Ascending aorta (tissue), 2 donors: ENCODE measurements around the gene XYLT1. TPM values are rescaled to one million over a fixed set of nuclear protein-coding genes. Genes with fewer than 3 reads are reported as not detected.

Source experiments
- DNase-seq, 2 donors: peaks; one replicate each; pipeline ENCODE4 v3.0.0-alpha.2; 2019; ENCODE audit warnings: low spot score in 2 of 2
- H3K27ac ChIP-seq, 2 donors: fragments of 200-600 bp; sonication (generic); one replicate each; pipeline ENCODE4 v1.5.1; 2016 to 2017; ENCODE audit warnings: mild to moderate bottlenecking in 1 of 2
- H3K27me3 ChIP-seq: fragments of 200-600 bp; sonication (generic); one replicate; pipeline ENCODE4 v1.5.1; 2017
- H3K36me3 ChIP-seq, 2 donors: fragments of 200-600 bp; sonication (generic); one replicate each; pipeline ENCODE4 v1.5.1; 2016
- H3K4me1 ChIP-seq, 2 donors: fragments of 200-600 bp; sonication (generic); one replicate each; pipeline ENCODE4 v1.5.1; 2016 to 2017; ENCODE audit warnings: mild to moderate bottlenecking in 1 of 2
- H3K4me3 ChIP-seq, 2 donors: fragments of 200-600 bp; sonication (generic); one replicate each; pipeline ENCODE4 v1.5.1; 2016 to 2017; ENCODE audit warnings: mild to moderate bottlenecking in 1 of 2
- H3K9me3 ChIP-seq, 2 donors: fragments of 200-600 bp; sonication (generic); one replicate each; pipeline ENCODE4 v1.5.1; 2016
- intact Hi-C: fragments of 100-400 bp; cut with DNase I; formaldehyde crosslinking; loops from one replicate; pipeline ENCODE4 v1.15.1; 2023
- total RNA-seq: library from RNA; depleted of rRNA; stranded (reverse); fragments of >200 nt; gene quantifications from one replicate; pipeline ENCODE4 v1.1.0, GENCODE V29; 2016
- TF ChIP-seq, protein P1 (sequence below), 3 experiments: fragments of 200-600 bp in 2 of 3; fragments of 450-650 bp in 1 of 3; sonication (generic) in 2 of 3; IDR thresholded peaks; one replicate each; pipeline ENCODE4 v1.5.1; 2016 to 2019; ENCODE audit warnings: antibody characterized with exemption in 3 of 3, mild to moderate bottlenecking in 1 of 3, moderate library complexity in 1 of 3

Gene XYLT1
- total RNA-seq, 1 donor from 2014 or later = 6.7 TPM

DNA sequence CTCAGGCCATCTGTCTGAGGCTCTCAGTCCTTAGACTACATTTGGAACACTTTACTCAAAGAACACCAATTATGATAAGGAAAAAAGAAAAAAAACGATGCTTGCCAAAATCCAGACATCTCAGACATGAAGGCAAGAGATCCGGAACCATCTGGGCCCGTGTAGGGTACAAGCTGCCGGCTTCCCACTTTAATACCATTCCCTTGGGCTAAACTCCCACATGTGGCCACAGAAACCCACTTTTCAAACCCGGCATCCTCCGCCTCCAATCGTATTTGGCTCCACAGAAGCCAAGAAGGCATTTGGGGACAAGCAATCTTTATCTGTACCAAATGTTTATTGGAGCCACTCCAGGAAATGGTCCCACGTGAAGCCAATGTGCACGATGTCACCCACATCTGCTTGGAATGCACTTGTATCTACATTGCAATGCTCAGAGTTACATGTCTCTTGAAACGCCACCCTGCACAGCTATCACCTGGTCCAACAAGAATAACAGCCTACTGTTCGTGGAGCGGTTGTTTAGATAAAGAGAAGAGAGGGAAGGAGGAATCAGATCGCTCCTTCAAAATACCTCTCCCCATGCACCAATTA is 33.5 kb downstream of the XYLT1 start:
- intact Hi-C loops = no loop called here
- peaks cover 0 to 5% of the 10 kb centered on the region in 2 donors for H3K9me3 ChIP-seq
- H3K36me3 ChIP-seq = no peaks in the 10 kb centered on the region
- TF ChIP-seq, protein P1, sequence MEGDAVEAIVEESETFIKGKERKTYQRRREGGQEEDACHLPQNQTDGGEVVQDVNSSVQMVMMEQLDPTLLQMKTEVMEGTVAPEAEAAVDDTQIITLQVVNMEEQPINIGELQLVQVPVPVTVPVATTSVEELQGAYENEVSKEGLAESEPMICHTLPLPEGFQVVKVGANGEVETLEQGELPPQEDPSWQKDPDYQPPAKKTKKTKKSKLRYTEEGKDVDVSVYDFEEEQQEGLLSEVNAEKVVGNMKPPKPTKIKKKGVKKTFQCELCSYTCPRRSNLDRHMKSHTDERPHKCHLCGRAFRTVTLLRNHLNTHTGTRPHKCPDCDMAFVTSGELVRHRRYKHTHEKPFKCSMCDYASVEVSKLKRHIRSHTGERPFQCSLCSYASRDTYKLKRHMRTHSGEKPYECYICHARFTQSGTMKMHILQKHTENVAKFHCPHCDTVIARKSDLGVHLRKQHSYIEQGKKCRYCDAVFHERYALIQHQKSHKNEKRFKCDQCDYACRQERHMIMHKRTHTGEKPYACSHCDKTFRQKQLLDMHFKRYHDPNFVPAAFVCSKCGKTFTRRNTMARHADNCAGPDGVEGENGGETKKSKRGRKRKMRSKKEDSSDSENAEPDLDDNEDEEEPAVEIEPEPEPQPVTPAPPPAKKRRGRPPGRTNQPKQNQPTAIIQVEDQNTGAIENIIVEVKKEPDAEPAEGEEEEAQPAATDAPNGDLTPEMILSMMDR (IDR thresholded peaks at IDR 0.05) = no peak
- peaks cover 0 to 16% of the 10 kb centered on the region in 2 donors for H3K4me1 ChIP-seq
- no peaks in the 10 kb centered on the region for H3K27me3 ChIP-seq
- H3K4me3 ChIP-seq = no peak overlapping the region
- H3K27ac ChIP-seq = no peak overlapping the region
- no peak for DNase-seq

DNA sequence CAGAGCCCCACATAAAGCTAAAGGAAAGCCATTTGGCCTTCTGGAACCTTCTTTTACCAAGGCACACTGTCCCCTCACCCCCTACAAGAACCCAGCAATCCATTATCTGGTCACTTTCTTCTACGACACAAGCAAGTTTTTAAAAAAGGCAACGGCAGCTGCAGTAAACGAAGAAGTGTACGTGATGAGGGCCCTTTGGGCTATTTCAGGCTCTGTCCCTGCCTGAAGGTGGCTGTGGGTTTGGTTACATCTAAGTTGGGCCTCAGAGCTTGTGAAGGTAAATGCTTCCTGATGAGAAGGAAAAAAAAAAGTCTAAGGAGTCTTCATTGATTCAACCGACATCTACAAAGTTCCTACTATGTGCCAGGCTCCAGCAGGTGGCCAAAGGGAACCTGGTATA is 35.4 kb downstream of the XYLT1 start:
- H3K36me3 ChIP-seq = no peaks in the 10 kb centered on the region
- TF ChIP-seq, protein P1 (IDR thresholded peaks at IDR 0.05) = no peak
- H3K4me1 ChIP-seq = peaks cover 0 to 16% of the 10 kb centered on the region in 2 donors
- H3K9me3 ChIP-seq = peaks cover 0 to 5% of the 10 kb centered on the region in 2 donors
- no peak overlapping the region for H3K27ac ChIP-seq
- no peak overlapping the region for H3K4me3 ChIP-seq
- no peaks in the 10 kb centered on the region for H3K27me3 ChIP-seq
- DNase-seq = no peak
- intact Hi-C loops = no loop called here

DNA sequence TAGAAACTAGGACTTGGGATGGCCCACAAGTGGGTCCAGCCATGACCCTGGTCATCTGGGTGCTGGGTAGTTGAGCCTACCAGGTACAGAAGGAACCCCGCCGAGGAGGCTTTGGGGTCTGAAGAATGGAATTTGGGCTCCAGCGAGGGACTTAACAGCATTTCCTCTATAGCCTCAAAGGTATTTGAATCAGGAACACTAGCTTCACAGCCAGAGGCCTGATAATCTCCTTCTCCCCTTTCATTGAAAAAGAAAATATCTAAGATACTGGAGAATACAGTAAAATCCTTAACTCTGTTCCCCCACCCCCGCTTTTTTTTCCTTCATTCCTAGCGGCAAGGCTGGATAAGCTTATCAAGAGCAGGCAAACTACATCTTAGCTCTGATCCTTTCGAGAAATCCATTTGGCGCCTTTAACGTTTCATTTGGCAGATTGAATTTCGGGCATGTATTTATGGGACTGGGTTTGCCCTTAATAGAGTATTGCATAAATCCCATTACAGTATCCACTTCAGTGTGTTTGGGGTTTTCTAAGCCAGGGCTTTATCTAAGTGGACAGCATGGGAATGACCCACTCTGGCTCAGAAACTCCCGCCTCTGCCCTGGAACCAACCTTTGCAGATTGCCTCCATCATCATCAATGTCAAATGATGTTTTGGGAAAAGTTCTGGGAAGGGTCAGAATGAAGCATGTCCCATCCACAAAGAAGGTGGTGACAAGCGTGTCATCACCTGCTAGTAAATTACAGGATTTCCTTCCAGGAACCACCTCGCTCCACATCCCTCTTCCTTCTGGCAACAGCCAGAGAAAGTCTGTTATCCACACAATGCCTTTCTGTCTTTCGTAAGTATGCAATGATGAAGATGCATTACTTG is 36.9 kb downstream of the XYLT1 start:
- peak overlapping the region; percentile 36 to 44 for H3K27ac ChIP-seq
- intact Hi-C loops = no loop called here
- no peaks in the 10 kb centered on the region for H3K36me3 ChIP-seq
- TF ChIP-seq, protein P1 (IDR thresholded peaks at IDR 0.05) = no peak
- H3K9me3 ChIP-seq = no peaks in the 10 kb centered on the region
- no peaks in the 10 kb centered on the region for H3K27me3 ChIP-seq
- H3K4me1 ChIP-seq = peaks cover 0 to 16% of the 10 kb centered on the region in 2 donors
- no peak for DNase-seq
- H3K4me3 ChIP-seq = no peak overlapping the region

DNA sequence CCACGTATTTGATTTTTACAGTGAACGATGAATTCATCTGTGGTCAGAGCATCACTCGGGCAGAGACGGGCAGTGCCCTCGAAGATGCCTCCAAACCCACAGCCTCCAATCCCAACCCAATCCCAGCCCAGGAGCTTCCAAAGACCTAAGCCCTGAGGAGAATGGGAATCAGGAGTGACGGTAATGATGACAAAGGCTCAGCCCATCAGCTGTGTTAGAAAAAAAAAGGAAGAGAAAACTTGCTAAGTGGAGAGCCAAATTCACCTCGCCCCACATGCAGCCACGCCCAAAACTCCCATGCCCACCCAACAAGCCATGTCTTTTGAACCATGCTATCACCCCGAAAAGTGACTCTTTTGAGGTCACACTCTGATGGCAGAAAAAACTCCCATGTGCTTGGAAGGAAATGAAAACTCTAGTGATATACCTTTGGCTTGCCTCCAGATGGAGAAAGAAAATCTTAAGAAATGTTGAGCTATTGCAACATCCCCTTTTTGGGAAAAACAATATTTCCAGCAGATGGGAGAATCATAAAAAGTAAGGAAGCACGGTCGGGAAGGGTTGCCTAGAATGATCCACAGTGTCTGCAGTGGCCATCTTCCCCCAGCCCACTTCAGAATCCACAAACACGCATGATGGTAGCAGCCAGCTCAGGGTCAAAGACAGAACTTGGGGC is 37.7 kb downstream of the XYLT1 start:
- Histone ChIP-seq H3K4me3 (no peak overlapping the region), H3K4me1 (peaks cover 0 to 16% of the 10 kb centered on the region in 2 donors), H3K36me3 (no peaks in the 10 kb centered on the region), H3K27ac (peak overlapping the region; percentile 36 to 44), H3K27me3 (no peaks in the 10 kb centered on the region), H3K9me3 (no peaks in the 10 kb centered on the region)
- no peak for DNase-seq
- TF ChIP-seq, protein P1 (IDR thresholded peaks at IDR 0.05) = no peak
- intact Hi-C loops = no loop called here

DNA sequence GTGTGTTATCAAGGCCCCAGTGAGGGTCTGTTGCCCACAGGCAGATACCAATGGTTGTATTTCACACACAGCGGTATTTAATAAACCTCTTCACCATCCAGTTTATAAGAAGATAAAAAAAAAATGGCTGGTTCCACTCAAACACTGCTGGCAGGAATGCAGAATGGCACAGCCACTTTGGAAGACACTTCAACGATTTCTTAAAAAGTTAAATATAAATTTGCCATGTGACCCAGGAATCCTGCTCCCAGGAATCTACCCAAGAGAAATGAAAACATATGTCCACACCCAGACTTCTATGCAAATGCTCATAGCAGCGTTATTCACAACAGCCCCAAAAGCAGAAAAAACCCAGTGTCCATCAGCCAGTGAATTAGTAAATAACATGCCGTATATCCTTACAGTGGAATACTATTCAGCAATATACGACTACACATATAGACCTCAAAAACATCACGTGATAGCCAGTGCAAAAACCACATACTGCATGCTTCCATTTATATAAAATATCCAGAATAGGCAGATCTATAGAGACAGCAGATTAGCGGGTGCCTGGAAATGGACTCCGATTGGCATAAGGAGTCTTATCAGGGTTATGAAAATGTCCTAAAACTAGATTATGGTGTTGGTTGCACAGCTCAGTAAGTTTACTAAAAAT is 38.7 kb downstream of the XYLT1 start:
- TF ChIP-seq, protein P1 (IDR thresholded peaks at IDR 0.05) = no peak
- H3K4me1 ChIP-seq = peaks cover 0 to 13% of the 10 kb centered on the region in 2 donors
- H3K36me3 ChIP-seq = no peaks in the 10 kb centered on the region
- no peak overlapping the region for H3K4me3 ChIP-seq
- H3K9me3 ChIP-seq = no peaks in the 10 kb centered on the region
- intact Hi-C loops = no loop called here
- H3K27ac ChIP-seq = no peak overlapping the region
- no peak for DNase-seq
- no peaks in the 10 kb centered on the region for H3K27me3 ChIP-seq
